H9 (cell line): Measurements from ENCODE around the gene ARHGAP40. TPM values are rescaled to one million over a fixed set of nuclear protein-coding genes. Genes with fewer than 3 reads are reported as not detected.

Source experiments
- DNase-seq: peaks from one replicate; pipeline ENCODE4 v3.0.0-alpha.2; 2017
- H2AFZ ChIP-seq: one replicate; pipeline ENCODE4 v1.6.1; 2013; ENCODE audit warnings: mild to moderate bottlenecking, low read length, control low read depth, moderate library complexity
- H2AK5ac ChIP-seq: 2 replicates; pipeline ENCODE4 v1.6.1; 2013; ENCODE audit warnings: low read length, control low read depth, mixed read lengths; ENCODE audit not compliant: insufficient read length
- H2BK120ac ChIP-seq: one replicate; pipeline ENCODE4 v1.6.1; 2013; ENCODE audit warnings: low read depth, mild to moderate bottlenecking, low read length, control low read depth, inconsistent platforms; ENCODE audit not compliant: poor library complexity, severe bottlenecking
- H2BK12ac ChIP-seq: 2 replicates; pipeline ENCODE4 v1.6.1; 2013; ENCODE audit warnings: low read length, control low read depth, mixed read lengths, low read depth; ENCODE audit not compliant: insufficient read length
- H2BK15ac ChIP-seq: 2 replicates; pipeline ENCODE4 v1.6.1; 2013; ENCODE audit warnings: low read depth, low read length, control low read depth
- H2BK20ac ChIP-seq: one replicate; pipeline ENCODE4 v1.6.1; 2013; ENCODE audit warnings: low read depth, mild to moderate bottlenecking, low read length, control low read depth, inconsistent platforms; ENCODE audit not compliant: poor library complexity, severe bottlenecking
- H2BK5ac ChIP-seq: 2 replicates; pipeline ENCODE4 v1.6.1; 2013; ENCODE audit warnings: low read length, control low read depth, mixed read lengths; ENCODE audit not compliant: insufficient read length
- H3K14ac ChIP-seq: 2 replicates; pipeline ENCODE4 v1.6.1; 2013; ENCODE audit warnings: low read length, control low read depth; ENCODE audit not compliant: insufficient read depth
- H3K18ac ChIP-seq: 2 replicates; pipeline ENCODE4 v1.6.1; 2013; ENCODE audit warnings: low read depth, mild to moderate bottlenecking, mixed read lengths, low read length, control low read depth; ENCODE audit not compliant: insufficient read length
- H3K23ac ChIP-seq: 2 replicates; pipeline ENCODE4 v1.6.1; 2013; ENCODE audit warnings: low read length, control low read depth, mixed read lengths, low read depth; ENCODE audit not compliant: insufficient read length
- H3K23me2 ChIP-seq: 2 replicates; pipeline ENCODE4 v1.6.1; 2013; ENCODE audit warnings: low read depth, mild to moderate bottlenecking, mixed read lengths, low read length, control low read depth; ENCODE audit not compliant: insufficient read length, poor library complexity, severe bottlenecking
- H3K27ac ChIP-seq: 2 replicates; pipeline ENCODE4 v1.5.1; 2013; ENCODE audit warnings: low read length, control low read depth, mixed read lengths, low read depth; ENCODE audit not compliant: insufficient read length
- H3K27me3 ChIP-seq: 2 replicates; pipeline ENCODE4 v1.6.1; 2013; ENCODE audit warnings: low read length, control low read depth, inconsistent platforms; ENCODE audit not compliant: insufficient read depth
- H3K4ac ChIP-seq: 2 replicates; pipeline ENCODE4 v1.6.1; 2013; ENCODE audit warnings: low read depth, mild to moderate bottlenecking, control low read depth, inconsistent platforms, low read length, moderate library complexity
- H3K4me1 ChIP-seq: 2 replicates; pipeline ENCODE4 v1.6.1; 2013; ENCODE audit warnings: low read length, control low read depth, inconsistent platforms; ENCODE audit not compliant: insufficient read depth
- H3K4me2 ChIP-seq: 2 replicates; pipeline ENCODE4 v1.6.1; 2013; ENCODE audit warnings: low read length, control low read depth, mixed read lengths; ENCODE audit not compliant: insufficient read length, insufficient read depth
- H3K56ac ChIP-seq: 2 replicates; pipeline ENCODE4 v1.6.1; 2013; ENCODE audit warnings: low read depth, mild to moderate bottlenecking, mixed read lengths, low read length, control low read depth; ENCODE audit not compliant: insufficient read length
- H3K79me1 ChIP-seq: 2 replicates; pipeline ENCODE4 v1.6.1; 2013; ENCODE audit warnings: low read depth, mild to moderate bottlenecking, moderate library complexity, low read length, control low read depth, inconsistent platforms; ENCODE audit not compliant: insufficient read depth, poor library complexity, severe bottlenecking
- H3K79me2 ChIP-seq: 2 replicates; pipeline ENCODE4 v1.6.1; 2013; ENCODE audit warnings: low read length, control low read depth, inconsistent platforms; ENCODE audit not compliant: insufficient read depth
- H3K9ac ChIP-seq: 2 replicates; pipeline ENCODE4 v1.6.1; 2013; ENCODE audit warnings: low read length, control low read depth, mixed read lengths; ENCODE audit not compliant: insufficient read length; ENCODE audit errors: extremely low read depth
- H3K9me3 ChIP-seq: one replicate; pipeline ENCODE4 v1.6.1; 2013; ENCODE audit warnings: low read depth, low read length, inconsistent platforms; ENCODE audit not compliant: control insufficient read depth
- H3T11ph ChIP-seq: one replicate; pipeline ENCODE4 v1.6.1; 2013; ENCODE audit warnings: mild to moderate bottlenecking, low read length, control low read depth, inconsistent platforms
- H4K20me1 ChIP-seq: one replicate; pipeline ENCODE4 v1.6.1; 2013; ENCODE audit not compliant: control insufficient read depth, insufficient read length, insufficient read depth
- H4K5ac ChIP-seq: 2 replicates; pipeline ENCODE4 v1.6.1; 2013; ENCODE audit warnings: low read depth, mild to moderate bottlenecking, mixed read lengths, low read length, control low read depth; ENCODE audit not compliant: insufficient read length
- H4K8ac ChIP-seq: replicated peaks from 2 replicates; pipeline ENCODE4 v1.6.1; 2013; ENCODE audit warnings: low read length, control low read depth, mixed read lengths, low read depth; ENCODE audit not compliant: insufficient read length
- H4K91ac ChIP-seq: 2 replicates; pipeline ENCODE4 v1.6.1; 2013; ENCODE audit warnings: low read depth, mild to moderate bottlenecking, moderate library complexity, mixed read lengths, low read length, control low read depth; ENCODE audit not compliant: insufficient read length
- H3K27ac Mint-ChIP-seq, 3 experiments: 2 replicates in 2 of 3; 3 replicates in 1 of 3; pipeline ENCODE4 v1.8.0; 2020 to 2021; ENCODE audit warnings: mixed read lengths in 3 of 3, mild to moderate bottlenecking in 1 of 3, moderate library complexity in 1 of 3
- H3K27me3 Mint-ChIP-seq: 2 replicates; pipeline ENCODE4 v1.8.0; 2021; ENCODE audit warnings: low read depth, mild to moderate bottlenecking, moderate library complexity, mixed read lengths
- H3K36me3 Mint-ChIP-seq, 3 experiments: 2 replicates in 2 of 3; 3 replicates in 1 of 3; pipeline ENCODE4 v1.8.0; 2020 to 2021; ENCODE audit warnings: low read depth in 3 of 3, mixed read lengths in 3 of 3; ENCODE audit not compliant: insufficient read depth in 1 of 3
- H3K4me1 Mint-ChIP-seq, 2 experiments: 2 replicates each; pipeline ENCODE4 v1.8.0; 2020; ENCODE audit warnings: mixed read lengths in 2 of 2
- H3K4me3 Mint-ChIP-seq, 2 experiments: 2 replicates in 1 of 2; 3 replicates in 1 of 2; pipeline ENCODE4 v1.8.0; 2020 to 2021; ENCODE audit warnings: mild to moderate bottlenecking in 2 of 2, mixed read lengths in 2 of 2, moderate library complexity in 1 of 2
- H3K9me3 Mint-ChIP-seq, 2 experiments: 2 replicates in 1 of 2; 3 replicates in 1 of 2; pipeline ENCODE4 v1.8.0; 2020; ENCODE audit warnings: mild to moderate bottlenecking in 2 of 2, mixed read lengths in 2 of 2, moderate library complexity in 1 of 2
- WGBS: extraction: QIAGEN DNeasy Blood & Tissue Kit; methylation state at CpG from one replicate; pipeline ENCODE4 v1.1.7; 2013; ENCODE audit warnings: missing lambda C conversion rate, low lambda C conversion rate, mixed read lengths; ENCODE audit not compliant: insufficient read length; ENCODE audit errors: extremely low coverage; 5-methylcytosine and 5-hydroxymethylcytosine counted together
- total RNA-seq: library from RNA; stranded (reverse); gene quantifications from 2 replicates; pipeline ENCODE4 v1.2.1, GENCODE V29; 2021
- TF ChIP-seq, protein P1 (sequence below): fragments of 200-600 bp; sonication (generic); conservative IDR thresholded peaks from 3 replicates; pipeline ENCODE4 v1.8.0; 2021; ENCODE audit warnings: antibody characterized with exemption, mild to moderate bottlenecking

Gene ARHGAP40
- total RNA-seq, 1 experiment from 2014 or later: 0.17 TPM

- Histone ChIP-seq H2BK15ac (no peak overlapping the region), H3K23me2 (no peaks in the 10 kb centered on the region), H4K8ac (no peak overlapping the region), H3K4ac (no peak overlapping the region), H3T11ph (no peak overlapping the region), H4K5ac (no peak overlapping the region), H3K79me1 (no peaks in the 10 kb centered on the region), H4K91ac (no peak overlapping the region), H3K4me2 (no peak overlapping the region), H3K79me2 (no peaks in the 10 kb centered on the region), H2BK12ac (no peak overlapping the region), H3K23ac (no peak overlapping the region), H4K20me1 (no peaks in the 10 kb centered on the region), H3K4me1 (no peaks in the 10 kb centered on the region), H3K9me3 (no peaks in the 10 kb centered on the region), H2BK20ac (no peak overlapping the region), H2AK5ac (no peak overlapping the region), H2BK120ac (no peak overlapping the region), H3K56ac (no peak overlapping the region), H2AFZ (no peak overlapping the region), H2BK5ac (no peak overlapping the region), H3K18ac (no peak overlapping the region), H3K27me3 (no peaks in the 10 kb centered on the region), H3K27ac (no peak overlapping the region), H3K14ac (no peak overlapping the region), H3K9ac (no peak overlapping the region)
- H3K4me3 Mint-ChIP-seq: no peak overlapping the region
- H3K27ac Mint-ChIP-seq: no peak overlapping the region
- H3K9me3 Mint-ChIP-seq: no peaks in the 10 kb centered on the region
- H3K4me1 Mint-ChIP-seq: peaks cover 0 to 5% of the 10 kb centered on the region in 2 experiments; a peak in 3 of 4 replicates
- no peaks in the 10 kb centered on the region for H3K27me3 Mint-ChIP-seq
- no CpG with 5 or more reads among the region's 4 CpGs for WGBS
- no peak for DNase-seq
- TF ChIP-seq, protein P1, sequence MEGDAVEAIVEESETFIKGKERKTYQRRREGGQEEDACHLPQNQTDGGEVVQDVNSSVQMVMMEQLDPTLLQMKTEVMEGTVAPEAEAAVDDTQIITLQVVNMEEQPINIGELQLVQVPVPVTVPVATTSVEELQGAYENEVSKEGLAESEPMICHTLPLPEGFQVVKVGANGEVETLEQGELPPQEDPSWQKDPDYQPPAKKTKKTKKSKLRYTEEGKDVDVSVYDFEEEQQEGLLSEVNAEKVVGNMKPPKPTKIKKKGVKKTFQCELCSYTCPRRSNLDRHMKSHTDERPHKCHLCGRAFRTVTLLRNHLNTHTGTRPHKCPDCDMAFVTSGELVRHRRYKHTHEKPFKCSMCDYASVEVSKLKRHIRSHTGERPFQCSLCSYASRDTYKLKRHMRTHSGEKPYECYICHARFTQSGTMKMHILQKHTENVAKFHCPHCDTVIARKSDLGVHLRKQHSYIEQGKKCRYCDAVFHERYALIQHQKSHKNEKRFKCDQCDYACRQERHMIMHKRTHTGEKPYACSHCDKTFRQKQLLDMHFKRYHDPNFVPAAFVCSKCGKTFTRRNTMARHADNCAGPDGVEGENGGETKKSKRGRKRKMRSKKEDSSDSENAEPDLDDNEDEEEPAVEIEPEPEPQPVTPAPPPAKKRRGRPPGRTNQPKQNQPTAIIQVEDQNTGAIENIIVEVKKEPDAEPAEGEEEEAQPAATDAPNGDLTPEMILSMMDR: no peak
- H3K36me3 Mint-ChIP-seq: no peaks in the 10 kb centered on the region
These were observed 12.3 kb upstream of the ARHGAP40 start for GRCh38 chr20:38589351-38589750.
